HEK293 (cell line): ENCODE measurements around the gene CD163L1.

ENCODE experiments used
- CTCF ChIA-PET: fragments of 350-600 bp; formaldehyde crosslinking; extraction: SDS; loops from one replicate; lab custom pipeline; 2021; ENCODE audit warnings: antibody characterized with exemption; lab: Yijun Ruan, JAX
- POLR2A ChIA-PET: fragments of 300-600 bp; formaldehyde crosslinking; extraction: SDS; loops from one replicate; lab custom pipeline; 2020; ENCODE audit warnings: antibody characterized with exemption, inconsistent platforms; lab: Yijun Ruan, JAX
- H3K27ac ChIP-seq: fragments of 200-500 bp; sonication (Bioruptor generic); 2 replicates; pipeline ENCODE4 v1.5.1; 2014; ENCODE audit warnings: low read depth, low read length, control low read depth, inconsistent platforms; ENCODE audit errors: extremely low read depth
- H3K36me3 ChIP-seq, 2 experiments: fragments of 200-500 bp in 1 of 2; sonication (Bioruptor generic) in 1 of 2; 1 replicate in 1 of 2; 2 replicates in 1 of 2; pipeline ENCODE4 v1.5.1; 2014 to 2017; ENCODE audit warnings: inconsistent platforms in 2 of 2, low read length in 2 of 2; ENCODE audit not compliant: control insufficient read depth in 2 of 2, insufficient read depth in 1 of 2
- H3K4me1 ChIP-seq: fragments of 200-500 bp; sonication (Bioruptor generic); 2 replicates; pipeline ENCODE4 v1.5.1; 2014; ENCODE audit warnings: mild to moderate bottlenecking, low read length, inconsistent platforms; ENCODE audit not compliant: control insufficient read depth, insufficient read depth
- H3K4me3 ChIP-seq: 2 replicates; pipeline ENCODE4 v1.5.1; 2011; ENCODE audit warnings: low read depth, mild to moderate bottlenecking, control low read depth, low read length, moderate library complexity
- H3K9me3 ChIP-seq: fragments of 200-500 bp; sonication (Bioruptor generic); 2 replicates; pipeline ENCODE4 v1.5.1; 2014; ENCODE audit warnings: low read depth, low read length, inconsistent platforms; ENCODE audit not compliant: control insufficient read depth, insufficient read depth
- FEZF1 ChIP-seq: fragments of 450-650 bp; formaldehyde crosslinking; IDR thresholded peaks from 2 replicates; pipeline ENCODE4 v1.5.1; 2016; ENCODE audit warnings: missing biosample characterization, missing genetic modification characterization
- KLF10 ChIP-seq: fragments of 450-650 bp; IDR thresholded peaks from 2 replicates; pipeline ENCODE4 v1.5.1; 2018; ENCODE audit warnings: missing biosample characterization, mild to moderate bottlenecking, missing genetic modification characterization
- MYNN ChIP-seq: fragments of 450-650 bp; formaldehyde crosslinking; IDR thresholded peaks from 2 replicates; pipeline ENCODE4 v1.5.1; 2016; ENCODE audit warnings: missing biosample characterization, missing genetic modification characterization, borderline replicate concordance
- PATZ1 ChIP-seq: fragments of 450-650 bp; formaldehyde crosslinking; IDR thresholded peaks from 2 replicates; pipeline ENCODE4 v1.5.1; 2016; ENCODE audit warnings: missing biosample characterization, missing genetic modification characterization
- WT1 ChIP-seq: fragments of 450-650 bp; formaldehyde crosslinking; IDR thresholded peaks from 2 replicates; pipeline ENCODE4 v1.5.1; 2016; ENCODE audit warnings: missing biosample characterization, missing genetic modification characterization
- ZBTB8A ChIP-seq: fragments of 450-650 bp; formaldehyde crosslinking; IDR thresholded peaks from 2 replicates; pipeline ENCODE4 v1.5.1; 2016; ENCODE audit warnings: missing biosample characterization, missing genetic modification characterization
- ZEB2 ChIP-seq: fragments of 450-650 bp; formaldehyde crosslinking; IDR thresholded peaks from 2 replicates; pipeline ENCODE4 v1.5.1; 2016; ENCODE audit warnings: missing biosample characterization, missing genetic modification characterization
- ZNF19 ChIP-seq: fragments of 450-650 bp; formaldehyde crosslinking; IDR thresholded peaks from 2 replicates; pipeline ENCODE4; 2016; ENCODE audit warnings: missing biosample characterization, missing genetic modification characterization, low read depth
- ZNF214 ChIP-seq: fragments of 450-650 bp; formaldehyde crosslinking; IDR thresholded peaks from 2 replicates; pipeline ENCODE4 v1.5.1; 2017; ENCODE audit warnings: missing biosample characterization, mild to moderate bottlenecking, missing genetic modification characterization, borderline replicate concordance
- ZNF280C ChIP-seq: fragments of 450-650 bp; formaldehyde crosslinking; IDR thresholded peaks from 2 replicates; pipeline ENCODE4 v1.5.1; 2016; ENCODE audit warnings: missing biosample characterization, missing genetic modification characterization
- ZNF37A ChIP-seq: fragments of 450-650 bp; IDR thresholded peaks from 2 replicates; pipeline ENCODE4 v1.5.1; 2018; ENCODE audit warnings: missing biosample characterization, missing genetic modification characterization
- ZNF416 ChIP-seq: fragments of 450-650 bp; formaldehyde crosslinking; IDR thresholded peaks from 2 replicates; pipeline ENCODE4 v1.5.1; 2016; ENCODE audit warnings: missing biosample characterization, missing genetic modification characterization
- ZNF48 ChIP-seq: fragments of 450-650 bp; formaldehyde crosslinking; IDR thresholded peaks from 2 replicates; pipeline ENCODE4 v1.5.1; 2016; ENCODE audit warnings: missing biosample characterization, missing genetic modification characterization
- ZNF610 ChIP-seq: fragments of 450-650 bp; formaldehyde crosslinking; IDR thresholded peaks from 2 replicates; pipeline ENCODE4 v1.5.1; 2016; ENCODE audit warnings: missing biosample characterization, missing genetic modification characterization, borderline replicate concordance
- ZNF654 ChIP-seq: fragments of 450-650 bp; formaldehyde crosslinking; IDR thresholded peaks from 2 replicates; pipeline ENCODE4 v1.5.1; 2016; ENCODE audit warnings: low read depth, missing biosample characterization, missing genetic modification characterization
- ZNF670 ChIP-seq: fragments of 450-650 bp; formaldehyde crosslinking; IDR thresholded peaks from 2 replicates; pipeline ENCODE4 v1.5.1; 2016; ENCODE audit warnings: missing biosample characterization, missing genetic modification characterization, low read depth
- ZXDB ChIP-seq: fragments of 450-650 bp; formaldehyde crosslinking; IDR thresholded peaks from 2 replicates; pipeline ENCODE4 v1.5.1; 2016; ENCODE audit warnings: missing biosample characterization, missing genetic modification characterization
- TF ChIP-seq, protein P1 (sequence below): fragments of 450-650 bp; formaldehyde crosslinking; IDR thresholded peaks from 2 replicates; pipeline ENCODE4 v1.5.1; 2016; ENCODE audit warnings: missing biosample characterization, missing genetic modification characterization, low read depth
- TF ChIP-seq, protein P2 (sequence below): fragments of 450-650 bp; formaldehyde crosslinking; IDR thresholded peaks from 2 replicates; pipeline ENCODE4 v1.5.1; 2016; ENCODE audit warnings: missing biosample characterization, missing genetic modification characterization
- TF ChIP-seq, protein P3 (sequence below): fragments of 450-650 bp; formaldehyde crosslinking; IDR thresholded peaks from 2 replicates; pipeline ENCODE4 v1.5.1; 2016; ENCODE audit warnings: missing biosample characterization, missing genetic modification characterization, low read depth
- TF ChIP-seq, protein P4 (sequence below): fragments of 450-650 bp; formaldehyde crosslinking; IDR thresholded peaks from 2 replicates; pipeline ENCODE4 v1.5.1; 2016; ENCODE audit warnings: missing biosample characterization, missing genetic modification characterization
- TF ChIP-seq, protein P5 (sequence below): fragments of 450-650 bp; formaldehyde crosslinking; IDR thresholded peaks from 2 replicates; pipeline ENCODE4 v1.5.1; 2016; ENCODE audit warnings: missing biosample characterization, missing genetic modification characterization

The CD163L1 gene

DNA sequence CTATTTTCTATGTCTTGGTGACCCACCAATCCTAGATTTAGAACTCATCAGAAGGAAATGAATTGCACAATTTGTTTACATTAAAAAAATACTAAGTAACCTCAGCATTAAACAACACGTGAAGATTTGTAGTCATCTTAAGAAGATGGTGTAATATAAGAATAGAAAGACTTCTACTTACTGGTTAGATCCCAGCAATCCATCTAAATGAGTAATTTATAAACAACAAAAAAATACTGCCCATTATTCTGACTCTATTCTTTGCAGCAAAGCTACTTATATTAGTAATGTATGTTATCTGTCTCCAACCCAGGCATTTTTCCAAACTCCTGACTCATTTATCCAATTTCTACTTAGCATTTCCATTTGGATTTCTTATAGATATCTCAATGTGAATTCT is 67.8 kb downstream of the CD163L1 start:
- Histone ChIP-seq H3K4me3 (no peak overlapping the region), H3K9me3 (no peaks in the 10 kb centered on the region), H3K36me3 (no peaks in the 10 kb centered on the region), H3K4me1 (no peaks in the 10 kb centered on the region), H3K27ac (no peak overlapping the region)
- TF ChIP-seq MYNN (tag by site-specific recombination): no peak
- TF ChIP-seq, protein P1, sequence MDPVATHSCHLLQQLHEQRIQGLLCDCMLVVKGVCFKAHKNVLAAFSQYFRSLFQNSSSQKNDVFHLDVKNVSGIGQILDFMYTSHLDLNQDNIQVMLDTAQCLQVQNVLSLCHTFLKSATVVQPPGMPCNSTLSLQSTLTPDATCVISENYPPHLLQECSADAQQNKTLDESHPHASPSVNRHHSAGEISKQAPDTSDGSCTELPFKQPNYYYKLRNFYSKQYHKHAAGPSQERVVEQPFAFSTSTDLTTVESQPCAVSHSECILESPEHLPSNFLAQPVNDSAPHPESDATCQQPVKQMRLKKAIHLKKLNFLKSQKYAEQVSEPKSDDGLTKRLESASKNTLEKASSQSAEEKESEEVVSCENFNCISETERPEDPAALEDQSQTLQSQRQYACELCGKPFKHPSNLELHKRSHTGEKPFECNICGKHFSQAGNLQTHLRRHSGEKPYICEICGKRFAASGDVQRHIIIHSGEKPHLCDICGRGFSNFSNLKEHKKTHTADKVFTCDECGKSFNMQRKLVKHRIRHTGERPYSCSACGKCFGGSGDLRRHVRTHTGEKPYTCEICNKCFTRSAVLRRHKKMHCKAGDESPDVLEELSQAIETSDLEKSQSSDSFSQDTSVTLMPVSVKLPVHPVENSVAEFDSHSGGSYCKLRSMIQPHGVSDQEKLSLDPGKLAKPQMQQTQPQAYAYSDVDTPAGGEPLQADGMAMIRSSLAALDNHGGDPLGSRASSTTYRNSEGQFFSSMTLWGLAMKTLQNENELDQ (tag by site-specific recombination): no peak
- TF ChIP-seq ZNF670 (tag by site-specific recombination): no peak
- no peak for TF ChIP-seq ZXDB (tag by site-specific recombination)
- TF ChIP-seq, protein P2, sequence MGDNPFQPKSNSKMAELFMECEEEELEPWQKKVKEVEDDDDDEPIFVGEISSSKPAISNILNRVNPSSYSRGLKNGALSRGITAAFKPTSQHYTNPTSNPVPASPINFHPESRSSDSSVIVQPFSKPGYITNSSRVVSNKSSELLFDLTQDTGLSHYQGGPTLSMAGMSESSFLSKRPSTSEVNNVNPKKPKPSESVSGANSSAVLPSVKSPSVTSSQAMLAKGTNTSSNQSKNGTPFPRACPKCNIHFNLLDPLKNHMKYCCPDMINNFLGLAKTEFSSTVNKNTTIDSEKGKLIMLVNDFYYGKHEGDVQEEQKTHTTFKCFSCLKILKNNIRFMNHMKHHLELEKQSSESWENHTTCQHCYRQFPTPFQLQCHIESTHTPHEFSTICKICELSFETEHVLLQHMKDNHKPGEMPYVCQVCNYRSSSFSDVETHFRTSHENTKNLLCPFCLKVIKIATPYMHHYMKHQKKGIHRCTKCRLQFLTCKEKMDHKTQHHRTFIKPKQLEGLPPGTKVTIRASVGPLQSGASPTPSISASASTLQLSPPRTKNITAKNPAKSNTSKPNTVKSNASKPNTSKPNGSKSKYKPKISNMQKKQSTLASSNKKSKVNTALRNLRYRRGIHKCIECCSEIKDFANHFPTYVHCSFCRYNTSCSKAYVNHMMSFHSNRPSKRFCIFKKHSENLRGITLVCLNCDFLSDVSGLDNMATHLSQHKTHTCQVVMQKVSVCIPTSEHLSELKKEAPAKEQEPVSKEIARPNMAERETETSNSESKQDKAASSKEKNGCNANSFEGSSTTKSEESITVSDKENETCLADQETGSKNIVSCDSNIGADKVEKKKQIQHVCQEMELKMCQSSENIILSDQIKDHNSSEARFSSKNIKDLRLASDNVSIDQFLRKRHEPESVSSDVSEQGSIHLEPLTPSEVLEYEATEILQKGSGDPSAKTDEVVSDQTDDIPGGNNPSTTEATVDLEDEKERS (tag by site-specific recombination): no peak
- no peak for TF ChIP-seq ZBTB8A
- no peak for TF ChIP-seq ZEB2 (tag by site-specific recombination)
- TF ChIP-seq, protein P3, sequence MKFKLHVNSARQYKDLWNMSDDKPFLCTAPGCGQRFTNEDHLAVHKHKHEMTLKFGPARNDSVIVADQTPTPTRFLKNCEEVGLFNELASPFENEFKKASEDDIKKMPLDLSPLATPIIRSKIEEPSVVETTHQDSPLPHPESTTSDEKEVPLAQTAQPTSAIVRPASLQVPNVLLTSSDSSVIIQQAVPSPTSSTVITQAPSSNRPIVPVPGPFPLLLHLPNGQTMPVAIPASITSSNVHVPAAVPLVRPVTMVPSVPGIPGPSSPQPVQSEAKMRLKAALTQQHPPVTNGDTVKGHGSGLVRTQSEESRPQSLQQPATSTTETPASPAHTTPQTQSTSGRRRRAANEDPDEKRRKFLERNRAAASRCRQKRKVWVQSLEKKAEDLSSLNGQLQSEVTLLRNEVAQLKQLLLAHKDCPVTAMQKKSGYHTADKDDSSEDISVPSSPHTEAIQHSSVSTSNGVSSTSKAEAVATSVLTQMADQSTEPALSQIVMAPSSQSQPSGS: no peak
- TF ChIP-seq KLF10 (tag by site-specific recombination): no peak
- no peak for TF ChIP-seq ZNF214
- TF ChIP-seq, protein P4, sequence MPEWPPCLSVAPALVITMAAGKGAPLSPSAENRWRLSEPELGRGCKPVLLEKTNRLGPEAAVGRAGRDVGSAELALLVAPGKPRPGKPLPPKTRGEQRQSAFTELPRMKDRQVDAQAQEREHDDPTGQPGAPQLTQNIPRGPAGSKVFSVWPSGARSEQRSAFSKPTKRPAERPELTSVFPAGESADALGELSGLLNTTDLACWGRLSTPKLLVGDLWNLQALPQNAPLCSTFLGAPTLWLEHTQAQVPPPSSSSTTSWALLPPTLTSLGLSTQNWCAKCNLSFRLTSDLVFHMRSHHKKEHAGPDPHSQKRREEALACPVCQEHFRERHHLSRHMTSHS (tag by site-specific recombination): no peak
- no peak for TF ChIP-seq ZNF37A
- no peak for TF ChIP-seq FEZF1 (tag by site-specific recombination)
- TF ChIP-seq ZNF610: no peak
- TF ChIP-seq ZNF19 (tag by site-specific recombination): no peak
- TF ChIP-seq PATZ1 (tag by site-specific recombination): no peak
- ChIA-PET CTCF (interaction anchor here (1.4 kb wide), 1 partner anchor 84 kb away, joined by 4 read pairs; no protein-coding TSS in a partner anchor), POLR2A (no interaction called here)

GRCh38 chr12:7375145-7375543 is 68.8 kb downstream of the CD163L1 start:
- no peaks in the 10 kb centered on the region for H3K4me1 ChIP-seq
- POLR2A ChIA-PET: no interaction called here
- H3K27ac ChIP-seq: no peak overlapping the region
- H3K9me3 ChIP-seq: no peaks in the 10 kb centered on the region
- H3K4me3 ChIP-seq: no peak overlapping the region
- H3K36me3 ChIP-seq: no peaks in the 10 kb centered on the region
- CTCF ChIA-PET: interaction anchor here (0.6 to 1.4 kb wide), 3 partner anchors 85 to 293 kb away, joined by 3 to 4 read pairs (median 3); no protein-coding TSS in a partner anchor
- TF ChIP-seq ZNF654 (tag by site-specific recombination) (no peak), WT1 (tag by site-specific recombination) (no peak), ZNF280C (no peak), ZNF610 (no peak), ZNF48 (no peak), ZNF416 (tag by site-specific recombination) (no peak)
- TF ChIP-seq, protein P5, sequence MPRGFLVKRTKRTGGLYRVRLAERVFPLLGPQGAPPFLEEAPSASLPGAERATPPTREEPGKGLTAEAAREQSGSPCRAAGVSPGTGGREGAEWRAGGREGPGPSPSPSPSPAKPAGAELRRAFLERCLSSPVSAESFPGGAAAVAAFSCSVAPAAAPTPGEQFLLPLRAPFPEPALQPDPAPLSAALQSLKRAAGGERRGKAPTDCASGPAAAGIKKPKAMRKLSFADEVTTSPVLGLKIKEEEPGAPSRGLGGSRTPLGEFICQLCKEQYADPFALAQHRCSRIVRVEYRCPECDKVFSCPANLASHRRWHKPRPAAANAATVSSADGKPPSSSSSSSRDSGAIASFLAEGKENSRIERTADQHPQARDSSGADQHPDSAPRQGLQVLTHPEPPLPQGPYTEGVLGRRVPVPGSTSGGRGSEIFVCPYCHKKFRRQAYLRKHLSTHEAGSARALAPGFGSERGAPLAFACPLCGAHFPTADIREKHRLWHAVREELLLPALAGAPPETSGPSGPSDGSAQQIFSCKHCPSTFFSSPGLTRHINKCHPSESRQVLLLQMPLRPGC: no peak
